ENCODE data around the gene ADAMTS2.

DNA sequence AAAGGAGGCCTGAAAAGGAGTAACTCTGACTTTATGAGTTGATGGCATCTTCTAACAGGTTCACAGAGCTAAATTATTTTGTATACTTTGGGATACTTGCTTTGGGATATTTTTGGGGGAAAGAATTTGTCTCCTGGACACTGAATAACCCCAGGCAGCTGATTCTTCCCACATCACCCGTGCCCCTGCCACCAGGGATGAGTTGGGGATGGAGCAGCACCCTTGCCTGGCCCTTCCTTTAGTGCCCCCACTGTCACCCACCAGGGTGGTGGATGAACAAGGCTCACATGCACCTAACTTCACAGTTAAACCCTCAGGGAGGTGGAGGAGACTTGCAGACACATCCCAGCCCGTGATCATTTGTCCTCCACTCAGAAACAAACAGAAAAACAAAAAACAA is 2.3 kb upstream of the ADAMTS2 start:
- TF ChIP-seq POLR2AphosphoS5 (IDR thresholded peaks at IDR 0.05; ENCODE audit: low read depth, low read length) (no peak), SPI1 (IDR thresholded peaks at IDR 0.05; ENCODE audit: low read depth, low read length) (no peak)

Measured in GM12891 (cell line).